PFSK-1 (cell line): ENCODE results near the gene TCAP.

Experiments used
- FOXP2 ChIP-seq: optimal IDR thresholded peaks from 2 replicates; pipeline ENCODE3; 2011; ENCODE audit warnings: borderline replicate concordance, control low read depth, inconsistent platforms; ENCODE audit not compliant: insufficient read depth; ENCODE audit errors: extremely low read length, extremely low read depth
- POLR2AphosphoS5 ChIP-seq: IDR thresholded peaks from 2 replicates; pipeline ENCODE4 v1.6.1; 2012; ENCODE audit warnings: low read depth, mild to moderate bottlenecking, control low read depth, low read length, moderate library complexity
- SIN3A ChIP-seq: IDR thresholded peaks from 2 replicates; pipeline ENCODE4 v1.6.1; 2012; ENCODE audit warnings: mild to moderate bottlenecking, low read length, moderate library complexity, borderline replicate concordance; ENCODE audit not compliant: insufficient read depth
- TAF1 ChIP-seq: IDR thresholded peaks from 2 replicates; pipeline ENCODE4 v1.6.1; 2012; ENCODE audit warnings: low read length, control low read depth, borderline replicate concordance; ENCODE audit not compliant: insufficient read depth
- TF ChIP-seq, protein P1 (sequence below), 2 experiments: IDR thresholded peaks; 2 replicates each; pipeline versions ENCODE4 v1.6.1 to v1.8.0; 2011 to 2012; ENCODE audit warnings: low read depth in 2 of 2, low read length in 2 of 2, control low read depth in 1 of 2, inconsistent platforms in 1 of 2, mild to moderate bottlenecking in 1 of 2, moderate library complexity in 1 of 2; ENCODE audit not compliant: insufficient read depth in 1 of 2

Gene TCAP

DNA sequence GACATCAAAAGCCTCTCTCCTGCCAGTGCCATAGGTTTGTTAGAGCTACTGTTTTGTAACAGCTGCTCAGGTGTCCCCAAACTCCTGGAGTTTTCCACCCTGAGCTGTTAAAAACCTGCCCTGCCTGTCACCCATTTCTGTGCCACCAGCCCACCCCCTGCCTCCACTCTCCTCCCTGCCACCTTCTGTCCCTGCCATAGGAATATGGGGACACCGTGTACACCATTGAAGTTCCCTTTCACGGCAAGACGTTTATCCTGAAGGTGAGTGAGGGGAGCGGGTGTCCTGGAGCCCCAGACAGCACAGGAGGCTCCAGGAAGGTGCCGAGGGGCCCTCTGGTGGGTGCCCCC, 5.2 kb upstream of the TCAP start:
- TF ChIP-seq, protein P1, sequence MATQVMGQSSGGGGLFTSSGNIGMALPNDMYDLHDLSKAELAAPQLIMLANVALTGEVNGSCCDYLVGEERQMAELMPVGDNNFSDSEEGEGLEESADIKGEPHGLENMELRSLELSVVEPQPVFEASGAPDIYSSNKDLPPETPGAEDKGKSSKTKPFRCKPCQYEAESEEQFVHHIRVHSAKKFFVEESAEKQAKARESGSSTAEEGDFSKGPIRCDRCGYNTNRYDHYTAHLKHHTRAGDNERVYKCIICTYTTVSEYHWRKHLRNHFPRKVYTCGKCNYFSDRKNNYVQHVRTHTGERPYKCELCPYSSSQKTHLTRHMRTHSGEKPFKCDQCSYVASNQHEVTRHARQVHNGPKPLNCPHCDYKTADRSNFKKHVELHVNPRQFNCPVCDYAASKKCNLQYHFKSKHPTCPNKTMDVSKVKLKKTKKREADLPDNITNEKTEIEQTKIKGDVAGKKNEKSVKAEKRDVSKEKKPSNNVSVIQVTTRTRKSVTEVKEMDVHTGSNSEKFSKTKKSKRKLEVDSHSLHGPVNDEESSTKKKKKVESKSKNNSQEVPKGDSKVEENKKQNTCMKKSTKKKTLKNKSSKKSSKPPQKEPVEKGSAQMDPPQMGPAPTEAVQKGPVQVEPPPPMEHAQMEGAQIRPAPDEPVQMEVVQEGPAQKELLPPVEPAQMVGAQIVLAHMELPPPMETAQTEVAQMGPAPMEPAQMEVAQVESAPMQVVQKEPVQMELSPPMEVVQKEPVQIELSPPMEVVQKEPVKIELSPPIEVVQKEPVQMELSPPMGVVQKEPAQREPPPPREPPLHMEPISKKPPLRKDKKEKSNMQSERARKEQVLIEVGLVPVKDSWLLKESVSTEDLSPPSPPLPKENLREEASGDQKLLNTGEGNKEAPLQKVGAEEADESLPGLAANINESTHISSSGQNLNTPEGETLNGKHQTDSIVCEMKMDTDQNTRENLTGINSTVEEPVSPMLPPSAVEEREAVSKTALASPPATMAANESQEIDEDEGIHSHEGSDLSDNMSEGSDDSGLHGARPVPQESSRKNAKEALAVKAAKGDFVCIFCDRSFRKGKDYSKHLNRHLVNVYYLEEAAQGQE (IDR thresholded peaks at IDR 0.05; ENCODE audit: insufficient read depth in 1 of 2, low read depth in 2 of 2, low read length in 2 of 2): no peak
- no peak for TF ChIP-seq TAF1
- no peak for TF ChIP-seq POLR2AphosphoS5
- TF ChIP-seq SIN3A: no peak
- no peak for TF ChIP-seq FOXP2

DNA sequence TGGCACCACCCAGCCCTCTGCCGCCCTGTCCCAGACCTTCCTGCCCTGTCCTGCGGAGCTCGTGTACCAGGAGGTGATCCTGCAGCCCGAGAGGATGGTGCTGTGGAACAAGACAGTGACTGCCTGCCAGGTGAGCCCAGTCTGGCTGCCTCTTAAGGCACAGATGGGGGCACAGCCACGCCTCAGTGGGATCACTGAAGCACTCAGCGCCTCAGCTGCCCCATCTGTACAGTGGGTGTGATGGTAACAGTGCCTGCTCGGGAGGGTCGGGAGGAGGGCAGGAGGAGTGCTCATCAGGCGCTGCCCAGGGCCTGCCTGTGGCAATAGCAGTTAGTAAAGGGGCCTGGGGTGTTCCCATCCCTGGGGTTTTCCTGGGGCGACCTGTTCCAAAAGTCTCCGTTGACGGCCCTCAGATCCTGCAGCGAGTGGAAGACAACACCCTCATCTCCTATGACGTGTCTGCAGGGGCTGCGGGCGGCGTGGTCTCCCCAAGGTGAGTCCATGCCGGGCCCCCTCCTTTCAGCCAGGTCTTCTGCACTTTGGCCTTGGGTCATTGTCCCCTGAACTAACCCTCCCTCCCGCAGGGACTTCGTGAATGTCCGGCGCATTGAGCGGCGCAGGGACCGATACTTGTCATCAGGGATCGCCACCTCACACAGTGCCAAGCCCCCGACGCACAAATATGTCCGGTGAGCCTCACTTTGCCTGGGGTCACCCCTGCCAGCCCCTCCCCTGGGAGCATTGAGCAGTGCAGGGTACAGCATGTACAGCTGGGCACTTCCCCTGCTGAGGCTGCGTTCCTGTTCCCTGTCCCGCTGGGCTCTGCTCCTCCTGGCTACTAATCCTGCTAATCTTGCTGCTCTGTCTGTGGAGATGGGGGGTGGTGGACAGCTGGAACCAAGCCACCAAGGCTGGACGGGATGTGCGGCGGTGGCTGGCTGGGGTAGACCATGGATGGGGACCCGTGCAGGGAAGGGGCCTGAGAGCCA, 4.5 kb upstream of the TCAP start:
- no peak for TF ChIP-seq FOXP2
- no peak for TF ChIP-seq SIN3A
- no peak for TF ChIP-seq POLR2AphosphoS5
- TF ChIP-seq TAF1: no peak

DNA sequence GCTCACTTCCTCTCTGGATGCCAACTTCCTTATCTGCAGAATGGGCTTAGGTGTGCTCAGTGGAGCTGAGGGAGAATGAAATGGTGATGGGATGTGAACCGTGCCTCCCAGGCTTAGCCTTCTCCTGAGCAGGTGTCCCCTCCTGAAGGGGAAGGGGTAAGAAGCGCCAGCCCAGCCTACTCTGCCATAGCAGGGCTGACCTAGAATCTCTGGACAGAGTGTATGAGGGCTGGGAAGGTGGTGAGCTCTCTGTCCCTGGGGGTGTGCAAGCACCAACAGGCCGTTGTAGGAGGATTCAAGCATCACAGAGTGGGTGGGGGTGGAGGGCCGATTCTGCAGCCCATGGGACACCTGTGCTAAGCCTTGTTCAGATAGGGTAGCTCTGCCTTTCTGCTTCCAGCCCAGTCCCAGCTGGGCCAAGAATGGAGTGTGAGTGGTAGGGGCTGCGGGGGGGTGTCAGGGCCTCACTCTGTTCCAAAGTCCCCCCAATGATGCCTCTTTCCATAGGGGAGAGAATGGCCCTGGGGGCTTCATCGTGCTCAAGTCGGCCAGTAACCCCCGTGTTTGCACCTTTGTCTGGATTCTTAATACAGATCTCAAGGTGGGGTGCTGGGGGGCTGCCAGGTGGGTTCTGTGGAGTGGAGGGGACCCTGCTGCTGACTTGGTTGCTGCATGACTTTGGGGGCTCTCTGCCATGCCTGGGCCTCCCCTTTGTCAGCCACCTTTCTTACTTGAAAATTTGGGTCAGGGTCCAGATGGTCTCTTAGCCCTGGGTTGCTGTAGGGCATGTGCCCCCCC, 3.2 kb upstream of the TCAP start:
- TF ChIP-seq, protein P1 (IDR thresholded peaks at IDR 0.05; ENCODE audit: insufficient read depth in 1 of 2, low read depth in 2 of 2, low read length in 2 of 2): no peak
- no peak for TF ChIP-seq TAF1
- no peak for TF ChIP-seq FOXP2
- no peak for TF ChIP-seq SIN3A
- no peak for TF ChIP-seq POLR2AphosphoS5

DNA sequence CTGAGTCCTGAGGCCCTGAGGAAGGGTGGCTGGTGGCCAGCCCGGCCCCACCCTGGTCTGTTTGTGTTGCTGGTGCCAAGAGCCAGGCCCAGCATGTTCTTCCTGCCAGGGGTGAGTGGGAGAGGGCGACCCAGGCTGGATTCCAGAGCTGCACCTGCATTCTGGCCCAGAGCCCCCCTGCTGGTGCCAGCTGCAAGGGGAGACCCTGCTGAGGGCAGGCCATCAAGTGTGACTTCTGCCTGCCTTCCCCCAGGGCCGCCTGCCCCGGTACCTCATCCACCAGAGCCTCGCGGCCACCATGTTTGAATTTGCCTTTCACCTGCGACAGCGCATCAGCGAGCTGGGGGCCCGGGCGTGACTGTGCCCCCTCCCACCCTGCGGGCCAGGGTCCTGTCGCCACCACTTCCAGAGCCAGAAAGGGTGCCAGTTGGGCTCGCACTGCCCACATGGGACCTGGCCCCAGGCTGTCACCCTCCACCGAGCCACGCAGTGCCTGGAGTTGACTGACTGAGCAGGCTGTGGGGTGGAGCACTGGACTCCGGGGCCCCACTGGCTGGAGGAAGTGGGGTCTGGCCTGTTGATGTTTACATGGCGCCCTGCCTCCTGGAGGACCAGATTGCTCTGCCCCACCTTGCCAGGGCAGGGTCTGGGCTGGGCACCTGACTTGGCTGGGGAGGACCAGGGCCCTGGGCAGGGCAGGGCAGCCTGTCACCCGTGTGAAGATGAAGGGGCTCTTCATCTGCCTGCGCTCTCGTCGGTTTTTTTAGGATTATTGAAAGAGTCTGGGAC, 2.4 kb upstream of the TCAP start:
- TF ChIP-seq SIN3A (no peak), TAF1 (no peak), POLR2AphosphoS5 (no peak), FOXP2 (no peak)
- TF ChIP-seq, protein P1 (IDR thresholded peaks at IDR 0.05; ENCODE audit: insufficient read depth in 1 of 2, low read depth in 2 of 2, low read length in 2 of 2): no peak

DNA sequence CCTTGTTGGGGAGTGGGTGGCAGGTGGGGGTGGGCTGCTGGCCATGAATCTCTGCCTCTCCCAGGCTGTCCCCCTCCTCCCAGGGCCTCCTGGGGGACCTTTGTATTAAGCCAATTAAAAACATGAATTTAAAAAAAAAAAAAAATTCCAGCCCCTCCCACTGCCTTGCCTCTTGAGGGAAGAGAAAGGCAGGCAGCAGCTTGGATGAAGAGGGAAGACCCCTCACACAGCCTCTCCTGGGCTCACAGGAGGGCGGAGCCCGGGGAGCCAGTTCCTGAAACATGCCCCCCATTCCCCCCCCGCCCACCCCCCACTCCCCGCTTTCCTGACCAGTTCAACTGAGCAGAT, 1.8 kb upstream of the TCAP start:
- TF ChIP-seq SIN3A (no peak), TAF1 (no peak), FOXP2 (no peak), POLR2AphosphoS5 (no peak)
- TF ChIP-seq, protein P1 (IDR thresholded peaks at IDR 0.05; ENCODE audit: insufficient read depth in 1 of 2, low read depth in 2 of 2, low read length in 2 of 2): no peak
